Loucy (cell line): Measurements from ENCODE around the gene PITRM1.

Source experiments
- H2AFZ ChIP-seq: fragments of 200-600 bp; sonication (generic); 2 replicates; pipeline ENCODE4 v1.6.0; 2016; ENCODE audit warnings: antibody characterized with exemption, mild to moderate bottlenecking, low read length, moderate library complexity
- H3F3A ChIP-seq: fragments of 200-600 bp; 2 replicates; pipeline ENCODE4 v1.6.0; 2016; ENCODE audit warnings: antibody characterized with exemption, low read depth, mild to moderate bottlenecking
- H3K27me3 ChIP-seq: fragments of 200-600 bp; sonication (generic); 2 replicates; pipeline ENCODE4 v1.6.1; 2014; ENCODE audit warnings: low read length, mild to moderate bottlenecking; ENCODE audit not compliant: insufficient read depth, poor library complexity, severe bottlenecking
- H3K36me3 ChIP-seq: fragments of 200-600 bp; sonication (generic); 2 replicates; pipeline ENCODE4 v1.6.1; 2016; ENCODE audit warnings: low read length; ENCODE audit not compliant: insufficient read depth
- H3K4me1 ChIP-seq: fragments of 200-600 bp; sonication (generic); 2 replicates; pipeline ENCODE4 v1.5.1; 2014; ENCODE audit warnings: low read length, mild to moderate bottlenecking; ENCODE audit not compliant: insufficient read depth, poor library complexity, severe bottlenecking
- H3K4me2 ChIP-seq: fragments of 200-600 bp; sonication (generic); 2 replicates; pipeline ENCODE4 v1.6.0; 2014; ENCODE audit warnings: antibody characterized with exemption, low read length, low read depth, mild to moderate bottlenecking; ENCODE audit not compliant: poor library complexity, severe bottlenecking
- H3K4me3 ChIP-seq: fragments of 200-600 bp; sonication (generic); 2 replicates; pipeline ENCODE4 v1.5.1; 2014; ENCODE audit warnings: low read length, mild to moderate bottlenecking, mixed read lengths; ENCODE audit not compliant: poor library complexity, severe bottlenecking
- H3K79me2 ChIP-seq: fragments of 200-600 bp; sonication (generic); 2 replicates; pipeline ENCODE4 v1.6.1; 2014; ENCODE audit warnings: low read length; ENCODE audit not compliant: insufficient read depth
- H3K9ac ChIP-seq: fragments of 200-600 bp; sonication (generic); 2 replicates; pipeline ENCODE4 v1.6.0; 2014; ENCODE audit warnings: mild to moderate bottlenecking, low read depth, low read length, moderate library complexity; ENCODE audit not compliant: poor library complexity, severe bottlenecking
- H3K9me2 ChIP-seq: fragments of 200-600 bp; sonication (generic); replicated peaks from 2 replicates; pipeline ENCODE4 v1.6.1; 2016; ENCODE audit warnings: low read depth, low read length, mixed read lengths
- H3K9me3 ChIP-seq: fragments of 200-600 bp; sonication (generic); 2 replicates; pipeline ENCODE4 v1.6.1; 2014; ENCODE audit warnings: mild to moderate bottlenecking, antibody characterized with exemption, low read length, low read depth; ENCODE audit not compliant: insufficient read depth
- H4K20me1 ChIP-seq: fragments of 200-600 bp; sonication (generic); 2 replicates; pipeline ENCODE4 v1.6.0; 2014; ENCODE audit warnings: antibody characterized with exemption, low read length, mild to moderate bottlenecking; ENCODE audit not compliant: insufficient read depth, poor library complexity, severe bottlenecking
- EZH2phosphoT487 ChIP-seq: fragments of 200-600 bp; IDR thresholded peaks from 2 replicates; pipeline ENCODE4 v1.6.1; 2018; ENCODE audit warnings: antibody characterized with exemption, mild to moderate bottlenecking, moderate library complexity, borderline replicate concordance
- TF ChIP-seq, protein P1 (sequence below): fragments of 200-600 bp; sonication (generic); conservative IDR thresholded peaks from 2 replicates; pipeline ENCODE4 v1.5.1; 2014; ENCODE audit warnings: mild to moderate bottlenecking, antibody characterized with exemption, low read length

The PITRM1 gene

GRCh38 chr10:3166496-3167290, 5.9 kb downstream of the PITRM1 start:
- Histone ChIP-seq H3K4me1 (peaks cover 8% of the 10 kb centered on the region), H3K27me3 (no peaks in the 10 kb centered on the region), H3K36me3 (peaks cover 43% of the 10 kb centered on the region; the same call in 1 of the 2 replicates), H3K9me2 (no peaks in the 10 kb centered on the region), H3K79me2 (peaks cover 17% of the 10 kb centered on the region), H3K9ac (no peak overlapping the region), H3K4me2 (no peak overlapping the region), H3F3A (no peaks in the 10 kb centered on the region), H2AFZ (no peak overlapping the region), H4K20me1 (peaks cover 5% of the 10 kb centered on the region), H3K9me3 (no peaks in the 10 kb centered on the region), H3K4me3 (no peak overlapping the region)
- TF ChIP-seq EZH2phosphoT487 = no peak
- TF ChIP-seq, protein P1, sequence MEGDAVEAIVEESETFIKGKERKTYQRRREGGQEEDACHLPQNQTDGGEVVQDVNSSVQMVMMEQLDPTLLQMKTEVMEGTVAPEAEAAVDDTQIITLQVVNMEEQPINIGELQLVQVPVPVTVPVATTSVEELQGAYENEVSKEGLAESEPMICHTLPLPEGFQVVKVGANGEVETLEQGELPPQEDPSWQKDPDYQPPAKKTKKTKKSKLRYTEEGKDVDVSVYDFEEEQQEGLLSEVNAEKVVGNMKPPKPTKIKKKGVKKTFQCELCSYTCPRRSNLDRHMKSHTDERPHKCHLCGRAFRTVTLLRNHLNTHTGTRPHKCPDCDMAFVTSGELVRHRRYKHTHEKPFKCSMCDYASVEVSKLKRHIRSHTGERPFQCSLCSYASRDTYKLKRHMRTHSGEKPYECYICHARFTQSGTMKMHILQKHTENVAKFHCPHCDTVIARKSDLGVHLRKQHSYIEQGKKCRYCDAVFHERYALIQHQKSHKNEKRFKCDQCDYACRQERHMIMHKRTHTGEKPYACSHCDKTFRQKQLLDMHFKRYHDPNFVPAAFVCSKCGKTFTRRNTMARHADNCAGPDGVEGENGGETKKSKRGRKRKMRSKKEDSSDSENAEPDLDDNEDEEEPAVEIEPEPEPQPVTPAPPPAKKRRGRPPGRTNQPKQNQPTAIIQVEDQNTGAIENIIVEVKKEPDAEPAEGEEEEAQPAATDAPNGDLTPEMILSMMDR = no peak

DNA sequence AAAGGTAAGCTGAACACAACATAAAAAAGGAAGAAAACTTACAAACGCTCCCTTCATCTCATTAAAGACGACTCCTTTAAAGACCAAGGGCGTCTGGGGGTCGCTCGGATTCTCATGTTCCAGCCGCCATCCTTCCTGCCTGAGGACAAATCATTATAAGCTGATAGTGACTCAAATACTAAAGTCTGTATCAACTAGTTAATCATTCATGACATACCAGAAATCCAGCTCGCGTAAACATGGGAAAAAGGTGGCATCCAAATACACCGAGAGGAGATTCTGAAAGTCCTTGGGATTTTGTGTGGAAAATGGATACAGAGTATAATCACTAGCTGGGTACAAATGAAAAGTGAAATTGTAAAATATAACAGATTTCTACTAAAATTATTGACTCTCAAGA, 7.4 kb downstream of the PITRM1 start:
- Histone ChIP-seq H3F3A (no peaks in the 10 kb centered on the region), H3K79me2 (peaks cover 8% of the 10 kb centered on the region; the same call in 1 of the 2 replicates), H3K27me3 (no peaks in the 10 kb centered on the region), H3K9me3 (no peaks in the 10 kb centered on the region), H2AFZ (no peak overlapping the region), H4K20me1 (no peaks in the 10 kb centered on the region), H3K9ac (no peak overlapping the region), H3K4me3 (no peak overlapping the region), H3K4me1 (no peaks in the 10 kb centered on the region), H3K36me3 (peaks cover 43% of the 10 kb centered on the region; the same call in 1 of the 2 replicates), H3K9me2 (no peaks in the 10 kb centered on the region), H3K4me2 (no peak overlapping the region)
- TF ChIP-seq, protein P1 = no peak
- TF ChIP-seq EZH2phosphoT487 = no peak

DNA sequence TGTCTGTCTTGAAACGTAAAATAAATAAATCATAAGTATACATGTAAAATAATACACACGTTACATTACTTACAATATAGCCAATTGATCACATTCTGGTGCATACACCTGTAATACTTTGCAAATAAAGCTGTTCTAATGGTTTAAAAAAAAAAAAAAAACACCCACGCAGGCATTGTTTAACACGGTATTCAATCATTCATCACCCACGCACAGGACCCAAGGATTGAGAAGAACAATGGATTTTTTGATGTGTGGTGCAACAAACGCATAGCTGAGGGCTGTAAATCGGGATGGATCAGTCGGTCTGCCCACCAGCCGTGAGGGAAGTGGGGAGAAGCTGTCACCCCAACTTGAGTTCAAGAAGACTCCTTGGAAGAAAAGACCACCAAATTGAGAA, 8.7 kb downstream of the PITRM1 start:
- Histone ChIP-seq H3K4me1 (no peaks in the 10 kb centered on the region), H3F3A (no peaks in the 10 kb centered on the region), H3K4me2 (no peak overlapping the region), H3K79me2 (peaks cover 4% of the 10 kb centered on the region; the same call in 1 of the 2 replicates), H3K9ac (no peak overlapping the region), H3K9me3 (no peaks in the 10 kb centered on the region), H3K36me3 (peaks cover 50% of the 10 kb centered on the region; the same call in 1 of the 2 replicates), H4K20me1 (no peaks in the 10 kb centered on the region), H2AFZ (no peak overlapping the region), H3K9me2 (no peaks in the 10 kb centered on the region), H3K27me3 (no peaks in the 10 kb centered on the region), H3K4me3 (no peak overlapping the region)
- TF ChIP-seq, protein P1 = no peak
- TF ChIP-seq EZH2phosphoT487 = no peak
